GM19324 (cell line): Measurements from ENCODE around the gene SYF2.
A peak's percentile ranks its signal among the peaks of the same experiment; 100 is the strongest.
"Not testable (repeated sequence)": the region's sequence is repeated elsewhere in the genome, so short reads cannot be mapped to it uniquely, and the experiment has no call there.

Source experiments
- ATAC-seq: cut with Tn5 transposase; IDR thresholded peaks from one replicate; pipeline ENCODE4 v1.9.1; 2021; ENCODE audit warnings: mild to moderate bottlenecking, moderate library complexity; ENCODE audit not compliant: unreplicated experiment, low FRiP score

Gene SYF2

DNA sequence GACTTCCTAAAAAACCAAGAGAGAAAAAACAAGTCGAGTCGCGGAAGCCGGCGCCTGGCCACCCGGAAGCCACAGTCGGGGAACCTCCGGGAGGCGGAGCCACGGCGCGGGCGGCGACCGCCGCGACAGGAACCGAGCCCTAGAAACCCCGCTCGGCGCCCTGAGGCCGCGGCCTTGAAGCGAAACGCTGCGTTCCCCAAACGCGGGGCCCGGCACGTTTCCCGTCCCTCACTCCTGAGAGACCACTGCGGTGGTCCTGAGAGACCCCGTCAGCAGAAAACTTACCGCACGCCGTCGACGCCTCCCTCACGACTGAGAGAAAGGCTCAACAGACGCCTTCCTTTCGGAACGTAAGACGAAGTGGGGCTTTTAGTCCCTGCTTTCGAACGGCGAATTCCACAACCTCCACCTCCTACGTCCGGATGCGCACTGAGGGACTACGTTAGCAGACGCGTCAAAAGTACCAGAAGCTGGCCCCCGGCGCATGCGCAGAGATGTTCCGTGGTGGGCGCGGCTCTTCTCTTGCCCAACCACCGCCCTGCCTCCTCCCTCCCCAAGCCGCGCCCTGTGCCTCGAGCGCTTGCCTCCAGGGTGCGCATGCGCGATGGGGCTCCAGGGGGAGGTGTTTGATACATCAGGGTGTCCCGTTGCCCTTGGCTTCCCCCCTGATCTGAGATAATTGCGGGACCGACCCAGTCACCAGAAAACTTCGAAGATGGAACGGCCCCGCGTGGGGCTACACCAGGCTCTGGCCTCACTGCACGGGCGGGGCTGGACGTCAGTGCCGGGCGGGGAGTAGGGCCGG lies 14.9 kb upstream of the SYF2 start, which contains the start of gene RSRP1:
TSS of gene RSRP1 (minus strand) at position 431 of the 805 bp plus-strand sequence. CDS start 491 bp downstream, outside the sequence.
- peak; percentile 90 for ATAC-seq

DNA sequence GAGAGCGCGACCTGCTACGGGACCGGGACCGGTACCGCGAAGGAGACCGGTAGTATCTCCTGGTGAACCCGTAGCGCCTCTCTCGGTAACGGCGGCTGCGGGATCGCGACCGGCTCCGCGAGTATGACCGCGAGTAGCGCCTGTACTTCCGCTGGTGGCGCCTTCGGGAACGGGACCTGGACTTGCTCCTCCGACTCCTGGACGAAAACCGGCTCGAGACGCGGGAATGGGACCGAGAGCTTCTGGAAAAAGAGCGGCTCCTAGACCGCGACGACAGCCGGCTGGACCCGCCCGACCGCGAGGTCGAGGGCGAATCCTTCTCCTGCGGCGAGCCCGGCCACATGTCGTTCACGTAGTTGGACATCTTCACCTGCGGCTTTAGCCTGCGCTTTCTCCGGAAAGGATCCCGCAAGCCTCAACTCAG lies 14.3 kb upstream of the SYF2 start:
- peak; percentile 13 for ATAC-seq

DNA sequence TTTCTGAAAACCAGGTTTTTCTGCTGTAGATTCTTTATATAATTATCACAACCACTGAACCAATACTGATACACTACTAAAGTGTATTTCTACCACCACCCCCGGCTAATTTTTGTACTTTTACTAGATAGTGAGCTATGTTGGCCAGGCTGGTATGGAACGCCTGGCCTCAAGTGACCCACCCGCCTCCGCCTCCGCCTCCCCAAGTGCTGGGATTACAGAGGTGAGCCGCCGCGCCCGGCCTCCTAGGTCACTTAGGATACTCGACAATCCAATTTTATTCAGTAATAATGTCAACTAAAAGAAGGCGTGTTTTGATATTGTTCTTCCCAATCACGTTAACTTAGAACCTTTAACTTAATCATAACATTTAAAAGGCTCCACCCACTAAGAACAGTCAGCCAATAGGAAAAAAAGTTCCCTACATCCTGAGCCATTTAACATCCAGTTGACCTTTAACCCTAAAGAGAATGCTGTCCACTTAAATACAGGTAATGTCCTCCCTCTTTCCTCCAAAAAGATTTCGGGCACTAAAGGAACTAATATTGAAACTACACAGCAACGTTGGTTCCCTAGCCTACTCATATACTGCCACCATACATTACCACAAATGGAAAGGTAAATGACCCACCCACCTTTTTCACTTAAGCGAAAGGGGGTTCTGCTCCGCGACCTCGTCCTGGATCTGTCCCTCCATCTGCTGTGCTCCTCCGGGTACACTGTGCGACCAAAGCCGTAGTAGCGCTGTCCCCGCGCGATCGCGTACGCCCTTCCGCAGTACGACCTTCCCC lies 13.7 kb upstream of the SYF2 start:
- ATAC-seq: no peak

DNA sequence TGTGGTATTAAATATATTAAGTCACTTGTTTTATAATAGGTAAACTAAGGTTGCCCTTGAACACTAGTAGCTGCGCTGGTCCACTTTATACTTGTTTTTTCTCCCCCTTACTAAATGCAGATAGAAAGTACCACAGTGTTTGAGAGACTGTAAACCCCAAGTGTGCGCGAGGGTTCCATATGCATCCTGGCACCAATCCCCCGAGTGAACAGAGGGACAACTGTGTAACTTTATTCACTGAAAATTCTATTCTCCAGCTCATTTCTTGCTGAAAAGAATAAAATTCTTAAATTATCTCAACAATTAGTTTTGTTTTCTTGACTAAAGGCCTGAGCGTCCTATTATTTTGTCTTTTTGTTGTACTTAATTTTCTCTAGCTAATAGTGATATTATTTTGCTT lies 13.1 kb upstream of the SYF2 start:
- no peak for ATAC-seq

DNA sequence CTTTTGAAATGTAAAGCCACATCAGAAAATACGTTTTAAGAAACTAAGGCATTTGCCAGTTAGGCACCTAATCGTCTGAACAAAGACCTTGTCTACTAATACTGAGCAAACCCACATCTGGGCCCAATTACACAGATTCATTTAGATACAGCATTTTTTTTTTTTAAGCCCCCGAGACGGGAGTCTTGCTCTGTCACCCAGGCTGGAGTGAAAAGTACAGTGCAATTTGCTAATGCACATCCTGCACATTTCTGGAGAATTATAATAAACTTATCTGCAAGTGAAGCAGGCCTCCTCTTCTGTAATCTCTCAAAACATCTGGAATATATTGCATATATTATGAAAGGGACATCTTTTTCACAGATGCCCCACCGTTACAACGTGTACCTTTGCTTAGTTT lies 11.6 kb upstream of the SYF2 start:
- no peak for ATAC-seq

DNA sequence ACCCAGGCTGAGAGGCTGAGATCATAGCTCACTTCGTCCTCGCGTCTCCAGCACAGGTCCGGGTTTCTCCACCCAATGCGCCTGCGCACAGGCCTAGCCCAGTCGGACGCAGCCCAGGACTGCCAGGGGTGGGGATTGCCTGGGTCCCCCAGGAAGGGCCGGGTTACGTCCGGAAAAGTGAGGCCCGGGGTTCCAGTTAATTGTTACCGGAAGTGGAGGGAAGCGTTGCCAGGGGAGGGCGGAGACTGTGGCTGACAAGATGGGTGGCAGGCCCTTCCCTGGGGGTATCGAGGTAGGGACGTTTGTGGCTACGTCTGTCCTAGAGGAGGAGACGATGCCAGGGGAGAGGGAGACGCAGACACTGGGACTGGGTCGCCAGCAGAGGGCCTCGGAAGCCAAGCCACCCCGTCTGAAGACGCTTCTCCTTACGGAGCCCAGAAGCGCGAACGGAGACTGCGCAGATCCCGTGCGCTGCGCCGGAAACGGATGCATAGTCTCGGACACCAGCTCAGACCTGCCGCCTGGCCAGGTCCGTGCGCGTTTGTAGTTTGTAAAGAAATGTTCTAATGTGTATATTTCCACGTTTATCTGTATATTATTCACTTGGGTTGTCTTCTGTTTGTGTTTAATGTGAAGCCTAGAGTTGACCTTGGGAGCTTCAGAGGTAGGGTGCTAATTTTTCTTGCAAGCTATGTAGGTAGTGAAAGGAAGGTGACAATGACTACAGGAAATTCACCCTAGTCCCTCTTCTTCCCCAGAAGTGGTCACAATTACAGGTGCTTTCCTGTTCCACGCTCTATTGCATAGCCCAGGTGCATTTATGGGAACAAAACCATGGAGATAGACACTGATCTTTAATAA lies 7.6 kb upstream of the SYF2 start:
- peak; percentile 73 for ATAC-seq

DNA sequence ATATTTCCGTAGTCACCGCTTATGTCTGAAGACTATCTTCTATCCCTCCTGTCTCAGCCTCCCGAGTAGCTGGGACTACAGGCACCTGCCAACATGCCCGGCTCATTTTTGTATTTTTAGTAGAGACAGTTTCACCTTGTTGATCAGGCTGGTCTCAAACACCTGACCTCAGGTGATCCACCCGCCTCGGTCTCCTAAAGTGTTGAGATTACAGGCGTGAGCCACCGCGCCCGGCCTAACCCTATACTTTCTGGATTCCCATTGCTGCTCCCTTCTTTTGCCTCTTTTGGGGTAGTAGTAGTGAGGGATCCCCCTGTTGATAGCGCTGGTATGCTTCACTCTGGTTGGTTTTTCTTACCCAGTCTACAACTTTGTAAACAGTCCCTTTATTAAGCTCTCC lies 5.7 kb upstream of the SYF2 start:
- ATAC-seq: no peak

DNA sequence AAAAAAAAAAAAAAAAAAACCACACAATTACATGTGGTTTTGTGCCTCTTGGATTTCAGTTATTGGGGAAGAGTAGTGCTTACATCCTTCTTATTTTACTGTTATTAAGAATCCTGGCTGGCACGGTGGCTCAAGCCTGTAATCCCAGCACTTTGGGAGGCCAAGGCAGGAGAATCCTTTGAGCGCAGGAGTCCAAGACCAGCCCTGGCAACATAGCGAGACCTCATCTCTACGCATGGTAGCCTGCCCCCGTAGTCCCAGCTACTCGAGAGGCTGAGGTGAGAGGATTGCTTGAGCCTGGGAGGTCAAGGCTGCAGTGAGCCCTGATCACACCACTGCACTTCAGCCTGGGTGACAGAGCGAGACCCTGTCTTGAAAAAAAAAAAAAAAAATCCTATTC lies 4.0 kb upstream of the SYF2 start:
- not testable (repeated sequence) for ATAC-seq

DNA sequence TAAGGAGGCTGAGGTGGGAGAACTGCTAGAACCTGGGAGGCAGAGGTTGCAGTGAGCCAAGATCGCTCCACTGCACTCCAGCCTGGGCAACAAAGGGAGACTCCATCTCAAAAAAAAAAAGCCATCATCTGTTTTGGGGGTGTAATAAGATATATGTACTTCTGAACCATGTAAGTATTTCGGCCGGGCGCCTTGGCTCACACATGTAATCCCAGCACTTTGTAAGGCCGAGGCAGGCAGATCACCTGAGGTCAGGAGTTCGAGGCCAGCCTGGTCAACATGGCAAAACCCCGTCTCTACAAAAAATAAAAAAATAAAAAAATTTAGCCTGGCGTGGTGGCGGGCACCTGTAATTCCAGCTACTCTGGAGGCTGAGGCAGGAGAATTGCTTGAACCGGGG lies 3.1 kb upstream of the SYF2 start:
- not testable (repeated sequence) for ATAC-seq

DNA sequence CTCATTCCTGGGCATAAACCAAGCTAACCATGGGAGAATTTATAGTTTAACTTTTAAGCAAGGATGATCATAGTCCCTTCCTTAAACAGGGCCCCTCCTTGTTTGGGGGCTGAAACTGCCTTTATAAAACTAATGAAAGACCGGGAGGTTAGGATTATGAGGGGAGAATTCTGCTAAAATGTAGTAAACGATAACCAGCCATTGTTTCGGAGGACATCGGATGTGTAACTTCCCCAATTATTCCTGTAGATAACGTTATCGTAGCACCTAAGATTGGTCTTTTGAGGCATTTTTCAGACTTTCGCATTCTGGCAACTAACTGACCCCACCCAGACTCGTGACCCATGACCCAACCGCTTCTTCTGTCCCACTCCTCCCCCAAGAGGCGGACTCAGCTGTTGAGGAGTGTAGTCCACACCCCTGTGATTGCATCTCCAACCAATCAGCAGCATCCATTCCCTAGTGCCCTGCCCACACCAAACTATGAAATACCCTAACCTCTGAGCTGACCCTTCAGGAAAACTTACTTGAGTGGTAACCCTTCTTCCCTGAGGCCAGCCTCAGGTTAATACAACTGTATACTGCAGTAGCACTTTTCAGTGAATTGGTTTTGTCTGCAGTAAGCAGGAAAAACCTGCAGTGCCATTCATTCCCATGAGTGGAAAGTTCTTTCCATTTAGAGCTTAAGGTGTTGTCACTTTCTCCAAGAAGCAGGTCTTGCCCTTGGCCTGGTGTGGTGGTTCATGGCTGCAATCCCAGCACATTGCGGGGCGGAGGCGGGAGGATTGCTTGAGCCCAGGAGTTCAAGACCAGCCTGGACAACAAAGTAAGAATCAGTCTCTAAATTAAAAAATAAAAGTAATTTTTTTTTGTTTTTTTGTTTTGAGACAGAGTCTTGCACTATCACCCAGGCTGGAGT lies 823 bp upstream of the SYF2 start:
- ATAC-seq: peak; percentile 52

DNA sequence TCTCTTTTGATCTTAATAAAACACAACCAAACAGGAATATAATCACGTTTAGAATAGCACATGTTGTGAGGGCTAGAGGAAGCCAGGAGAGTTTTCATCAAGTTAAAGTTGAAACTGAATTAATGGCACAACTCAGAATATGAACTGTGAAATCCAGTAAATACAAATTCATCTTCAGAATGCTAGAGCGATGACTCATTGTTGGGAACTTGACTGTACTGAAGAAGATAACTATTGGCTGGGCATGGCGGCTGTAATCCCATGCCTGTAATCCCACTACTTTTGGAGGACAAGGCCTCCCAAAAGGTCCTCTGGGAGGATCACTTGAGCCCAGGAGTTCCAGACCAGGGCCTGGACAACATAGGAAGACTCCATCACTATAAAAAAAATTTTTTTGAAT lies 8.8 kb downstream of the SYF2 start:
- ATAC-seq: no peak

DNA sequence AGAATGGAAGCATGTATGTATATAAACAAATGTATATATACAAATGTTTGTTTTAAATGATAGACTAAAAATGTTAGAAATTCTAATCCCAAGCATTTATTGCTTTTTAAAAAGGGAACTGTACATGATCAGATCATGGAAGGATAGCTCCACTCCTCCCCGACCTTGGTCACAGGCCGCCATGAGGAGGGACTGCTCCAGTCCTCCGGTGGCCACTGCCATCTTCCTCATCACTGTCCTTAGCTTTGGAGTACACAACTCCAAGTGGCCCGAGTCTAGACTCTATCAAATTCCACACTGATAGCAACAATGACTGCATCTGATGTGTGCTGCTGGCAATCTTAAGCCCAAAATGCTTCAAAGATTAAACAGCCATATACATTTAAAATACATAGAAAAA lies 9.7 kb downstream of the SYF2 start:
- ATAC-seq: no peak

DNA sequence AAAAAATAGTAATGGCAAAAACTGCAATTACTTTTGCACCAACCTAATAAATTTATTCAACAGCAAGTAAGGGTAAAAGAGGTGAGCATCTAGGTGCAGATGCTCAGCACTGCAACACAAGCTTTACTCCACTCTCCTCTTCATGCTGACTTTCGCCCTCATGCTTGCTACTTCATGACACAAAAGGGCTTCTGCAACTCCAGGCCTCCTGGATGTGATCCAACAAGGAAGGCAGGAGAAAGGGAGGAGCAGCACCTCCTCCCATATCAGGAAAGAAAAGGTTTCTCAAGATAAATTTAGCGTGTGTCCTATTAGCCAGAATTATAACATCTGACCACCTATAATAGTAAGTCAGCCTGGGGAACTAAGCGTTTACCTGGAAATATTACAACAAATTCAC lies 11.6 kb downstream of the SYF2 start:
- no peak for ATAC-seq

DNA sequence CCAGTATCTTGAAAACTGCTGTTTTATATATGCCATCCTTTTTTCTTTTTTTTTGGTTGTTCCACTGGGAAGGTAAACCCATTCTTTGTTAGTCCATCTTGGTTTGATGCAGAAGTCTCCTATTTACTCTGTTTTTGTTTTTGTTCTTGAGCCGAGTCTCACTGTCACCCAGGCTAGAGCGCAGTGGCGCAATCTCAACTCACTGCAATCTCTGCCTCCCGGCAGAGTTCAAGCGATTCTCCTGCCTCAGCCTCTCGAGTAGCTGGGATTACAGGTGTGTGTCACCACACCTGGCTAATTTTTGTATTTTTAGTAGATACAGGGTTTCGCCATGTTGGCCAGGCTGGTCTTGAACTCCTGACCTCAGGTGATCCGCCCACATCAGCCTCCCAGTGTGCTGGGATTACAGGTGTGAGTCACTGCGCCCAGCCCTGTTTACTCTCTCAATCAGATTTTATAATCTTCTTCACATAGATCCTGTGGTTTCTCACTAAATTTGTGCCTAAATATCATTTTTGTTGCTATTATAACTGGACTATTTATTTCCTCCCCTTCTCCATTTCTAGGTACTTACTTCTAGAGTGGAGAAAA lies 12.5 kb downstream of the SYF2 start:
- no peak for ATAC-seq

DNA sequence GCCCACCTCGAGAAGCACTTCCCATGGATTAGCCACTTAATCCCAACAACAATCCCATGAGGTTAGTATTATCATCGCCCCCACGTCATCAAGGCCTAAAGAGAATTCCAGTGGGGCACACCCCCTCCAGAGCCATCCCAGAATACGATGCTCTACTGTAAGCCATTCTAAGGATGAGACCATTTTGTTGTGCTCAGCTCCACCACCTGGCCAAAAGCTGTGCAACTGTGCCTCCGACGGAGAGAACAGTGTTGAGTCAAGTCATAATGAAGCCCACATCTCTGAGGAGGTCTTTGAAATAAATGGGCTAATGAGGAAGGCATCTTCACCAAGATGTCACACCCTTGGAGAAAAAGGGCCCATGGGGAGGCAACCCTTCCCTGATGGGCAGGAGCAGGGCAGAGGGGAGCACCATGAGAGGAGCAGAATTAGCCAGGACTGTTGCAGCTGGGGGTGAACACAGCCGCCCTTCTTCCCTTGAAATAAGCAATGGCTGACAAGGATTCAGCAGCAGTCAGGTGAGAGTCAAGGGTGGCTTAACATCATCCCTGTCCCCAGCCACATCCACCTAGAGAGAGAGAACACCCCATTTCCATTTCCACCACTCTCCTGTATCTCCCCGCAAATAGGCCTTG lies 14.6 kb downstream of the SYF2 start:
- ATAC-seq: no peak

DNA sequence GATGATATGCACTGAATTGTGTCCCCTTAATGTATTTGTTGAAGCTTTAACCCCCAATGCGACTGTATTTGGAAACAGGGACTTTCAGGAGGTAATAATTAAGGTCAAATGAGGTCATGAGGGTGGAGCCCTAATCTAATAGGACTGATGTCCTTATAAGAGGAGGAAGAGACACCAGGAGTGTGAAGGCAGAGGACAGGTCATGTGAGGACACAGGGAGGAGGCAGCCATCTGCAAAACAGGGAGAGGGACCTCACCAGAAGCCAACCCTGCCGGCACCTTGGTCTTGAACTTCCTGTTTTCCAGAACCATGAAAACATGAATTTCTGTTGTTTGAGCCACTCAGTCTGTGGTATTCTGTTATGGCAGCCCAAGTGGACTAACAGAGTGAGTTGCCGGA lies 15.3 kb downstream of the SYF2 start:
- no peak for ATAC-seq

DNA sequence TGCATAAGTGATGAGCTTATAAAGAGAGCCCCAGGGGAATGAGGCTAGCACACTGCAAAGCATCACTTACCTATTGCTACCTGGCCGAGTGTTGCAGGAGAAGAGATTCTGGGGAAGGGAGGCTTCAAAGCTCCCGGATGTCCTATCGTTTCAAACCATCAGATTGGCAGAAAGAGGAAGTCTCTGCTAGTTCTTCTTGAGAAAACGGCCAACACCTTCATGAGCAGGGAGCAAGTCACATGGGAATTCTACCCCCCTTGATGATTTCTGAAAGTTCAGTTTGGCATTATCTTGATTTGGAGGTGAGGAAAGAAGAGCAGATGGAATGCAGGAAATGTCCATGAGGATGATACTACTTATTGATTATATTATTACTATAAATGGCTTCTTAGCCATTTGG lies 16.2 kb downstream of the SYF2 start:
- no peak for ATAC-seq

DNA sequence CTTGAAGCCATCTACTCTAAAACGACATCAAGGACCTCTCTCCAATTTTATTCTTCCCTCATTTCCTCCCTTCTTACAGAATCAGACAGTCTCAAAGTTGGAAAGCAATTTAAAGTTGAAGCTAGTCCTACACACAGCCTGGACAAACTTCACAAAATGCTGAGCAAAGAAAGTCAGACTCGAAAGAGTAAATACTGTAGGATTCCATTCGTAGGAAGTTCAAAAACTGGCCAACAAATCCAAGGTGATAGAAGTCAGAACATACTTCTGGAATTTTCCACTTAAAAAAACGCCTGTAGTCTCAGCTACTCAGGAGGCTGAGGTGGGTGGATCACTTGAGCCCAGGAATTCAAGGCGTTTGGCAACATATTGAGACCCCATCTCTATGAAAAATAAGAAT lies 19.6 kb downstream of the SYF2 start:
- no peak for ATAC-seq

DNA sequence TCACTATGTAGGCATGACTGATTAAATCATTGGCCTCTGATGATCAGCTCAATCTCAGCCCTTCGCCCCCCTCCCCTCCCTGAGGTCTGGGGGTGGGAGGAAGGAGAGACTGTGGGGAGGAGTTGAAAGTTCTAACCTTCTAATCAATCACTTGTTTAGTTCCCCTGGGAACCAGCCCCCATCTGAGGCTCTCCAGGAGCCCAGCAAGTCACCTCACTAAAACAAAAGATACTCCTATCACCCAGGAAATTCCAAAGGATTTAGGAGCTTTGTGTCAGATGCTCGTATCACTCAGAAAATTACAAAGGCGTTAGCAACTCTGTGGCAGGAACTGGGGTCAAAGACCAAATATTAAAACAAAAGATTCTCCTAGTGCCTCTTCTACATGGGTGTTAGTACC lies 21.6 kb downstream of the SYF2 start:
- no peak for ATAC-seq
